ENCODE measurements around the gene CREB5. TPM values are rescaled to one million over a fixed set of nuclear protein-coding genes. Genes with fewer than 3 reads are reported as not detected.

Gene CREB5
- total and polyA plus RNA-seq, 2 of the 13 experiments (the other 11 are each of a cell fraction or from before 2014, with no cell fraction given) = 0.38 to 0.71 TPM

- TF ChIP-seq MNT (IDR thresholded peaks at IDR 0.05) (peak; percentile 79), NFATC3 (CRISPR knock-in tag; IDR thresholded peaks at IDR 0.05) (no peak)
Observed at GRCh38 chr7:28584235-28584634, 171.9 kb downstream of the CREB5 start (continued).

- FAIRE-seq = no peak
- TF ChIP-seq MXD3 (CRISPR knock-in tag; IDR thresholded peaks at IDR 0.05) (no peak), HMG20A (CRISPR knock-in tag; IDR thresholded peaks at IDR 0.05; ENCODE audit: borderline replicate concordance) (no peak), ZNF558 (CRISPR knock-in tag; IDR thresholded peaks at IDR 0.05; ENCODE audit: borderline replicate concordance) (no peak), ZNF562 (CRISPR knock-in tag; IDR thresholded peaks at IDR 0.05; ENCODE audit: borderline replicate concordance) (no peak), ZNF569 (CRISPR knock-in tag; IDR thresholded peaks at IDR 0.05; ENCODE audit: borderline replicate concordance) (no peak), PREB (CRISPR knock-in tag; IDR thresholded peaks at IDR 0.05) (no peak), ZNF318 (CRISPR knock-in tag; IDR thresholded peaks at IDR 0.05) (no peak), ZNF792 (CRISPR knock-in tag; IDR thresholded peaks at IDR 0.05) (no peak), CEBPB (IDR thresholded peaks at IDR 0.05; ENCODE audit: borderline replicate concordance, low read depth, low read length) (no peak)
Observed at GRCh38 chr7:28586736-28587135, 174.4 kb downstream of the CREB5 start.

More at GRCh38 chr7:28586736-28587135, 174.4 kb downstream of the CREB5 start:
- Histone ChIP-seq H2AFZ (ENCODE audit: low read length) (no peak overlapping the region), H3K4me3 (replicated peaks in 1 of 3; ENCODE audit: insufficient read depth in 1 of 3, low read depth in 2 of 3, low read length in 3 of 3) (no peak overlapping the region), H3K36me3 (replicated peaks in 1 of 2; ENCODE audit: control insufficient read depth in 1 of 2, insufficient read depth in 2 of 2, low read length in 2 of 2) (no peaks in the 10 kb centered on the region), H3K9ac (ENCODE audit: insufficient read depth, low read depth, low read length) (no peak overlapping the region), H4K20me1 (ENCODE audit: insufficient read depth, low read length) (no peaks in the 10 kb centered on the region), H3K27ac (ENCODE audit: extremely low read length, insufficient read depth, low read length) (no peak overlapping the region), H3K4me1 (ENCODE audit: insufficient read depth, low read length) (no peaks in the 10 kb centered on the region), H3K9me3 (ENCODE audit: low read length) (no peaks in the 10 kb centered on the region), H3K79me2 (ENCODE audit: insufficient read depth, low read length) (no peaks in the 10 kb centered on the region), H3K27me3 (ENCODE audit: control insufficient read depth in 1 of 2, insufficient read depth in 2 of 2, low read length in 2 of 2) (peaks cover 0 to 25% of the 10 kb centered on the region in 2 experiments; a peak in 3 of 5 replicates), H3K4me2 (ENCODE audit: low read depth, low read length) (no peak overlapping the region)
- in situ Hi-C loops (cut with HindIII; ENCODE audit: extremely low pct_ligation_motif_present, low pct_unique_long_range_greater_than_20kb) = no loop called here
- CTCF ChIA-PET (ENCODE audit: low intra/inter-chr PET ratio, low total read pairs) = no interaction called here
- no TSS peak for BruUV-seq (replicated peaks)
- ATAC-seq = no peak
- DNase-seq (ENCODE audit: low spot score) = no peak
- 4% methylated on average over 4 of the region's 4 CpGs for WGBS (ENCODE audit: low lambda C conversion rate)
- intact Hi-C loops (cut with micrococcal nuclease; ENCODE audit: unreplicated experiment) = no loop called here
- POLR2A ChIA-PET = no interaction called here
